ENCODE results near the gene SEMA4F. TPM values are rescaled to one million over a fixed set of nuclear protein-coding genes. Genes with fewer than 3 reads are reported as not detected.

SEMA4F gene
- total RNA-seq, 4 donors from 2014 or later, result 2.8 to 5.5 (median 5.3) TPM

GRCh38 chr2:74658516-74658915 lies 4.5 kb downstream of the SEMA4F start:
- Histone ChIP-seq H3K36me3 (peaks cover 6 to 55% (median 21%) of the 10 kb centered on the region in 4 donors), H3K4me3 (no peak overlapping the region), H3K27ac (replicated peaks in 1 of 4) (no peak overlapping the region), H3K27me3 (no peaks in the 10 kb centered on the region), H3K4me1 (peaks cover 0 to 16% (median 11%) of the 10 kb centered on the region in 4 donors), H3K9me3 (no peaks in the 10 kb centered on the region)
- 87% methylated on average over 2 of the region's 2 CpGs for WGBS
- no peak for DNase-seq (ENCODE audit: extremely low spot score)
- intact Hi-C loops (cut with DNase I), result no loop called here
- TF ChIP-seq POLR2A (IDR thresholded peaks at IDR 0.05; ENCODE audit: low read depth), result no peak
- no peak for TF ChIP-seq POLR2AphosphoS5 (IDR thresholded peaks at IDR 0.05)
- TF ChIP-seq EP300 (IDR thresholded peaks at IDR 0.05), result no peak
- TF ChIP-seq CTCF (IDR thresholded peaks at IDR 0.05), result no peak

- Histone ChIP-seq H3K4me3 (no peak overlapping the region), H3K27me3 (no peaks in the 10 kb centered on the region), H3K9me3 (no peaks in the 10 kb centered on the region), H3K27ac (replicated peaks in 1 of 4) (no peak overlapping the region), H3K4me1 (peaks cover 0 to 11% (median 8%) of the 10 kb centered on the region in 4 donors), H3K36me3 (peaks cover 6 to 60% (median 21%) of the 10 kb centered on the region in 4 donors)
- DNase-seq (ENCODE audit: extremely low spot score), result no peak
- 65% methylated on average over 2 of the region's 2 CpGs for WGBS
- TF ChIP-seq POLR2AphosphoS5 (IDR thresholded peaks at IDR 0.05) (no peak), POLR2A (IDR thresholded peaks at IDR 0.05; ENCODE audit: low read depth) (no peak), CTCF (IDR thresholded peaks at IDR 0.05) (no peak), EP300 (IDR thresholded peaks at IDR 0.05) (no peak)
- intact Hi-C loops (cut with DNase I), result no loop called here
Observed at GRCh38 chr2:74659462-74659861, 5.4 kb downstream of the SEMA4F start.

- DNase-seq (ENCODE audit: extremely low spot score), result no peak
- no peak for TF ChIP-seq EP300 (IDR thresholded peaks at IDR 0.05)
- TF ChIP-seq CTCF (IDR thresholded peaks at IDR 0.05), result no peak
- TF ChIP-seq POLR2AphosphoS5 (IDR thresholded peaks at IDR 0.05), result no peak
- no peak for TF ChIP-seq POLR2A (IDR thresholded peaks at IDR 0.05; ENCODE audit: low read depth)
- WGBS, result 100% methylated on average over 1 of the region's 1 CpG
- no peaks in the 10 kb centered on the region for H3K4me1 ChIP-seq
- no peak overlapping the region for H3K27ac ChIP-seq (replicated peaks in 1 of 4)
- no peak overlapping the region for H3K4me3 ChIP-seq
- peaks cover 0 to 18% (median 4%) of the 10 kb centered on the region in 4 donors for H3K36me3 ChIP-seq
- no peaks in the 10 kb centered on the region for H3K27me3 ChIP-seq
- H3K9me3 ChIP-seq, result no peaks in the 10 kb centered on the region
- intact Hi-C loops (cut with DNase I), result no loop called here
Observed at GRCh38 chr2:74668087-74668486, 14.0 kb downstream of the SEMA4F start.

- Histone ChIP-seq H3K4me1 (no peaks in the 10 kb centered on the region), H3K36me3 (peaks cover 9 to 30% (median 22%) of the 10 kb centered on the region in 4 donors), H3K4me3 (no peak overlapping the region), H3K27ac (replicated peaks in 1 of 4) (no peak overlapping the region), H3K27me3 (no peaks in the 10 kb centered on the region), H3K9me3 (no peaks in the 10 kb centered on the region)
- 96% methylated on average over 7 of the region's 7 CpGs for WGBS
- intact Hi-C loops (cut with DNase I), result no loop called here
- TF ChIP-seq CTCF (IDR thresholded peaks at IDR 0.05) (no peak), POLR2AphosphoS5 (IDR thresholded peaks at IDR 0.05) (no peak)
- DNase-seq (ENCODE audit: extremely low spot score), result peak; percentile 70
Observed at GRCh38 chr2:74670263-74670662, 16.2 kb downstream of the SEMA4F start.

GRCh38 chr2:74671479-74671878 lies 17.4 kb downstream of the SEMA4F start:
- H3K9me3 ChIP-seq, result no peaks in the 10 kb centered on the region
- no peak overlapping the region for H3K4me3 ChIP-seq
- H3K27ac ChIP-seq (replicated peaks in 1 of 4), result no peak overlapping the region
- H3K4me1 ChIP-seq, result no peaks in the 10 kb centered on the region
- H3K36me3 ChIP-seq, result peaks cover 9 to 43% (median 34%) of the 10 kb centered on the region in 4 donors
- no peak for DNase-seq (ENCODE audit: extremely low spot score)
- TF ChIP-seq POLR2A (IDR thresholded peaks at IDR 0.05; ENCODE audit: low read depth) (no peak), POLR2AphosphoS5 (IDR thresholded peaks at IDR 0.05) (no peak), EP300 (IDR thresholded peaks at IDR 0.05) (no peak), CTCF (IDR thresholded peaks at IDR 0.05) (no peak)
- intact Hi-C loops (cut with DNase I), result no loop called here
- no peaks in the 10 kb centered on the region for H3K27me3 ChIP-seq
